Measurements from ENCODE around the gene EWSR1. TPM values are rescaled to one million over a fixed set of nuclear protein-coding genes. Genes with fewer than 3 reads are reported as not detected.

The EWSR1 gene
- total and polyA plus RNA-seq, 2 of the 4 experiments (the other 2 are of a cell fraction), result 243 to 518 TPM

GRCh38 chr22:29257751-29258181, 10.3 kb upstream of the EWSR1 start:
- Histone ChIP-seq H2AK9ac (replicated peaks; ENCODE audit: low read depth, low read length, poor library complexity) (no peak overlapping the region), H3K23ac (ENCODE audit: low read depth, low read length) (no peak overlapping the region), H3K4me3 (ENCODE audit: insufficient read depth, low read depth, low read length) (no peak overlapping the region), H2BK120ac (ENCODE audit: low read depth, low read length) (no peak overlapping the region), H3K27me3 (ENCODE audit: control insufficient read depth, insufficient read depth, low read length) (no peaks in the 10 kb centered on the region), H3K4ac (ENCODE audit: low read depth, low read length) (no peak overlapping the region), H4K5ac (ENCODE audit: low read depth, low read length) (no peak overlapping the region), H3K9me3 (ENCODE audit: control insufficient read depth, insufficient read depth, low read length) (no peaks in the 10 kb centered on the region), H3K4me1 (ENCODE audit: control insufficient read depth, insufficient read depth, low read length) (no peaks in the 10 kb centered on the region), H4K20me1 (ENCODE audit: insufficient read depth, low read length) (no peaks in the 10 kb centered on the region), H3K4me2 (ENCODE audit: low read depth, low read length) (no peak overlapping the region), H4K8ac (ENCODE audit: low read depth in 2 of 2, low read length in 2 of 2) (no peak overlapping the region), H2AFZ (replicated peaks; ENCODE audit: low read length, poor library complexity) (no peak overlapping the region), H3K9me1 (ENCODE audit: insufficient read depth, low read length) (0 out of 2 replicates have a peak, but pooled peaks cover 2% of the 10 kb centered on the region), H3K14ac (replicated peaks; ENCODE audit: low read depth, low read length) (no peak overlapping the region), H2BK20ac (ENCODE audit: low read depth, low read length) (no peak overlapping the region), H3K36me3 (ENCODE audit: control insufficient read depth, insufficient read depth, low read length) (peaks cover 9% of the 10 kb centered on the region), H4K91ac (ENCODE audit: insufficient read depth, low read depth, low read length) (no peak overlapping the region), H3K27ac (ENCODE audit: insufficient read depth, low read length) (no peak overlapping the region), H2BK15ac (ENCODE audit: low read depth, low read length) (no peak overlapping the region), H3K79me1 (ENCODE audit: low read depth in 1 of 2, low read length in 2 of 2) (no peaks in the 10 kb centered on the region), H2AK5ac (ENCODE audit: low read depth, low read length) (no peak overlapping the region), H3K9ac (ENCODE audit: low read depth, low read length) (no peak overlapping the region), H3K56ac (ENCODE audit: extremely low read depth, insufficient read depth, low read length) (no peak overlapping the region), H2BK5ac (ENCODE audit: low read depth, low read length, poor library complexity, severe bottlenecking) (no peak overlapping the region), H3K18ac (ENCODE audit: low read depth, low read length) (no peak overlapping the region)
- ATAC-seq (ENCODE audit: low read depth), result no peak
- dilution Hi-C loops (cut with HindIII; ENCODE audit: low sequenced_read_pairs, unreplicated experiment) (no loop called here), intact Hi-C loops (cut with micrococcal nuclease) (no loop called here), in situ Hi-C loops (cut with MboI; ENCODE audit: low sequenced_read_pairs) (no loop called here)
- POLR2A ChIA-PET (ENCODE audit: unreplicated experiment), result interaction anchor here (0.5 to 0.7 kb wide), 2 partner anchors 66 to 638 kb away, joined by 3 to 4 read pairs; no protein-coding TSS in a partner anchor
- TF ChIP-seq USF2 (IDR thresholded peaks at IDR 0.05; ENCODE audit: low read depth, low read length) (no peak), CHD1 (IDR thresholded peaks at IDR 0.05; ENCODE audit: low read depth, low read length) (no peak), FOS (IDR thresholded peaks at IDR 0.05; ENCODE audit: low read depth, low read length) (no peak), POLR2A (IDR thresholded peaks at IDR 0.05; ENCODE audit: low read depth, low read length) (no peak), RCOR1 (IDR thresholded peaks at IDR 0.05; ENCODE audit: insufficient replicate concordance, low read length) (no peak), MXI1 (IDR thresholded peaks at IDR 0.05; ENCODE audit: borderline replicate concordance, low read depth, low read length) (no peak), MAFK (IDR thresholded peaks at IDR 0.05; ENCODE audit: low read depth, low read length) (no peak), CTCF (conservative IDR thresholded peaks at IDR 0.05; ENCODE audit: low read depth, low read length) (no peak), SMC3 (IDR thresholded peaks at IDR 0.05; ENCODE audit: low read depth, low read length) (no peak), NFE2L2 (IDR thresholded peaks at IDR 0.05; ENCODE audit: low read depth, low read length) (no peak), CEBPB (IDR thresholded peaks at IDR 0.05; ENCODE audit: low read depth, low read length) (no peak)
- no peak for DNase-seq
- BruUV-seq (replicated peaks), result no TSS peak
- WGBS, 2 experiments (ENCODE audit: extremely low coverage in 2 of 2, insufficient read length in 1 of 2), result 92% methylated on average over 4 of the region's 8 CpGs; no CpG with 5 or more reads in 1 of the 2 experiments
- CTCF ChIA-PET, result no interaction called here

All from IMR-90 (cell line).